Measurements from ENCODE around the gene RBMX2.
A peak's percentile ranks its signal among the peaks of the same experiment; 100 is the strongest.
"Not testable (repeated sequence)": the region's sequence is repeated elsewhere in the genome, so short reads cannot be mapped to it uniquely, and the experiment has no call there.

RBMX2 gene, protein sequence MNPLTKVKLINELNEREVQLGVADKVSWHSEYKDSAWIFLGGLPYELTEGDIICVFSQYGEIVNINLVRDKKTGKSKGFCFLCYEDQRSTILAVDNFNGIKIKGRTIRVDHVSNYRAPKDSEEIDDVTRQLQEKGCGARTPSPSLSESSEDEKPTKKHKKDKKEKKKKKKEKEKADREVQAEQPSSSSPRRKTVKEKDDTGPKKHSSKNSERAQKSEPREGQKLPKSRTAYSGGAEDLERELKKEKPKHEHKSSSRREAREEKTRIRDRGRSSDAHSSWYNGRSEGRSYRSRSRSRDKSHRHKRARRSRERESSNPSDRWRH

GRCh38 chrX:130401415-130402207, at the start of gene RBMX2:
Gene RBMX2 (plus strand): TSS chrX:130401987. CDS start chrX:130402033, 46 bp downstream.
- DNase-seq, result peak; percentile 10 to 51 (median 21)

- not testable (repeated sequence) for DNase-seq
These were observed 49.7 kb upstream of the RBMX2 start for GRCh38 chrX:130352050-130352449.

DNA sequence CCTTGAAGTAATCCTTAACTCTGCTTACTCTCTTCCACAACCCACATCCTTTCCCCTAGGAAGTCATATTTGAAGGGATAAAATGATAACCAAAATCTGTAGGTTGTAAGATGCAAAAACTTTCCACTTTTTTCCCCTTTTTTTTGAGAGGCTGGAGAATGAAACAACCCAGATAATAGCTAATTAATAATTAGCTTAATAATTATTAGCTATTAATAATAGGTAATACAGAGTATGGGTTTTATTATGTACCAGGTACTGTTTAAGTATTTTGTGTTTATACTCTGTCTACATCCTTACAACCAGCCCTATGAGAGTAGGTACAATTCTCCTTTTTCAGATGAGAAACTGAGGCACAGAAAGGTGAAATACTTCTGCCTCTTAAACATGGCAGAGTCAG, 25.7 kb upstream of the RBMX2 start:
- DNase-seq, result no peak

DNA sequence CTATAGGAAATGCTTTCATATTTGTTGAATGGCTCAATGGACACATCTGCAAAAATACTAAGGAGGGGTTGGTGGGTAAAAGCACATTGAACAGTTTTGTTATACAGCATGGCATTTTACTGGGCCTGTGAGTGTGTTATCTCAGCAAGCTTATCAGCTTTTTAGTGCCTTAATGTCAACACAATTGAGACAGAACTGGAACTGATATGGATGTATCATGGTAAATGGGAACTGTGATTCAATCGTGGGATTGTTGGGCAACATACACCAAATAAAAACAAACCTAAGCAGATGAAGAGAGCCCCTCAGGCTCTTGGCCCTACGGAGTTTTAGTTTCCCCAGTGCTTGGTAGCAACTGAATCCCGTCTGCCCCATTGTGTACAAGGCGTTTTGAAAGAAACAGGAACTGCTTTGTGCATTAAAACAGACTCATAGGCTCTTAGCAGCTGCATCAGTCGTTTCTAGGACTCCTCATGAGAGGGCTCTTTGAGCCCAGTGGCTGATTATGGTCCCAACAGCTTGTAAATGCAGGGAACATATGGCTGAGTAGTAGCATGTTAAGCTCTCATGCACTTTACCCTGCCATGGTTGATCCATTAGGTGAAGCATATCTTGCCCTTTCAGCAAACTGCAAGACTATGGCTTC, 23.6 kb upstream of the RBMX2 start:
- DNase-seq, result no peak

DNA sequence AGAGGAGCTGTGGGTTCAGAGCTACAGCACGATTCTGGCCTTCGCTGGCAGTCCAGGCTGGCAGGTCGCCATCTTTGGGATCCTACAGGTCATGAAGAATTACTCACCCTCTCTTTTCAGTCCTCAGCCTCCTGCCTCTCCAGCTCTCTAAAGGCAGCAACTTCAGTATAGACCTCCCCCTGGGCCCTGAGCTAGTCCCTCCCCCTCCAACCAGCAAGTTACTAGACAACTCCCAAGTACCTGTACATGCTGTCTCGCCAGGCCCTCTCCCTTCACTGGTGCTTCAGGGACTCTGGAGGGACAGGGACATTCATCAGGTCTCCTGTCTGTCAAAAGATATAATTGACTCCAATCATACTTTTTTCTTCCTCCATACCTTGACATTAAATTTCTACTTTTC, 16.3 kb upstream of the RBMX2 start, which contains the start of gene GPR119:
GPR119 (minus strand) TSS at position 155 of the 400 bp plus-strand sequence. CDS start 227 bp downstream, outside the sequence.
- DNase-seq, result no peak

DNA sequence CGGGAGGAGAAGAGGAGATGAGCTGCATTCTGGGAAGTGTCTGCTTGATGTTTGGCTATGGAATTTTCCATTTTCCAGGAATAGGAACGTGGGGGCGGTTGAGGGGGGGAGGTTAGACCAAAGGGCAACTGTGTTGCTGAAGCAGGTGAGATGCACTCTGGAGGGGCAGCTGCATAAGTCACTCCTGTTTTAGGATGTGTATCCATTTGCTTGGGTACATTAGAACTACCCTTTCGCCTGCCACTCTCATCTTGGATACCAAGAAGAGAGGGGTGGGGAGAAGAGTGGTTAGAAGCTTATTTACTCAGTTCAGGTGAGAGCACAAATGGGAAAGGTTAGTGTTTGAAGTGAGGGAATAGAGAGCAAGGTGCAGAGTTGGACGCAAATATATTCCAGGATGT, 15.4 kb upstream of the RBMX2 start:
- DNase-seq, result no peak

- no peak for DNase-seq
These were observed 8.2 kb upstream of the RBMX2 start for GRCh38 chrX:130393451-130394074.

GRCh38 chrX:130395341-130395740, 6.4 kb upstream of the RBMX2 start:
- DNase-seq, result no peak

- DNase-seq, result no peak
These were observed 459 bp downstream of the RBMX2 start for GRCh38 chrX:130402208-130402684.

DNA sequence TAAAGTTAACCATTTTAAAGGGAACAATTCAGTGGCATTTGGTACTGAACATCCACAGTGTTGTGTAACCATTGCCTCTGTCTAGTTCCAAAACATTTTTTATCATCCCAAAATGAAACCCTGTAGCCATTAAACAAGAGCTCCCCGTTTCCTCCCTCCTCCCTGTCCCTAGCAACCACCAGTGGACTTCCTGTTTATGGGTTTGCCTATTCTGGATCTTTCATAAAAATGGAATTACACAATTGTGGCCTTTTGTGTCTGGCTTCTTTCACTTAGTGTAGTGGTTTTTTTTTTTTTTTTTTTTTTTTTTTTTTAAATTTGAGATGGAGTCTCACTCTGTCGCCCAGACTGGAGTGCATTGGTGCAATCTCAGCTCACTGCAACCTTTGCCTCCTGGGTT, 11.6 kb downstream of the RBMX2 start:
- no peak for DNase-seq

GRCh38 chrX:130414800-130415199, 13.0 kb downstream of the RBMX2 start:
- no peak for DNase-seq

DNA sequence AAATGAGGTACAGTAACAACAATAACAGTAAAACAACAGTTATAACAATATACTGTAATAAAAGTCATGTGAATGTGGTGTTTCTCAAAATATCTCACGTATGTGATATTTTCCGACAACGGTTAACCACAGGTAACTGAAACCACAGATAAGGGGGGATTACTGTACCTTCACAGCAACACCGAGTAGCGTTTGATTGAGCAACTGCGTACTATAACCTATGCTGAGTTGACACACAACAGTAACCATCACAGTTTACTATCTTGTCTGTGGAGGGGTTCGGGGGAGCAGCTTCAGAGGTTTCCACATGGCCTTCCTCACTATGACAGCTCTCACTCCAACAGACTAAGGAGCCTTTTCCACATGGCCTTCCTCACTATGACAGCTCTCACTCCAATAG, 13.4 kb downstream of the RBMX2 start:
- DNase-seq, result no peak

DNA sequence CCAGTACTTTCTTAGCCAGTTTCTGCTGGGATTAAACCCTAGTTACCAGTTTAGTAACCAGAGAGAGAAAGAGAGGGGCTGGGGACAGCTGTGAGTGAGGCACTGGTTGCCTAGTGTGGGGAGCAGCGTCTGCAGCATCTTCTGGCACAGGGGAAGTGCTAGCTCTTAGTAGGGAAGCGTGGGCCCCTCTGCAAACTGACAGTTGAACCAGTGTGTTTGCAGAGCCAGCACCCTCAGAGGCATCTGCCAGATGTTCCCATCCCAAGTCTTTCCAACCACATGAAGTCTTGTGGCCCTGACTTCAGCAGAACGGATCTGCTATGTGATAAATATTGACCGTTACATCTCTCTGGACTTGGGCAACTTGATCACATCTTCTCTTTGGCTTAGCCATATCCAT, 15.0 kb downstream of the RBMX2 start:
- no peak for DNase-seq

- no peak for DNase-seq
These were observed 16.3 kb downstream of the RBMX2 start for GRCh38 chrX:130418066-130418465.

DNA sequence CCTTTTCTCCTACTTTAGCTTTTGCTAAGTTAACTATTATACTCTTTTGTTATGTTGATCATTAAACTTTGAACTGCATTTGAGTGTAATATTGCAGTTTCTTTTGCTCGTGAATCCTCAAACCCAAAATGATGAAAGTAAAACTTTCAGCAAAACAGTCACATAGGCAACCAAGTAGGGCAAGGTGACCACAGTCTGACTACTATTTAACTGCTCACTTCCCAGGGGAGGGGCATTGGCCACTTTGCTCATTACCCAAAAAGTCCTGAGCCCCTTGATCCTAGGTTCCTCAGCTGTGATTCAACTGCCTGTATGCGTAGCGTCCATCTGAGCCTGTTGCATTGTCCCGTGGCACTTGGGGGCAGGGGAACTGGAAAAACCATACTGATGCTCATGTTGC, 17.0 kb downstream of the RBMX2 start:
- DNase-seq, result no peak

- no peak for DNase-seq
These were observed 17.5 kb downstream of the RBMX2 start for GRCh38 chrX:130419263-130419662.

DNA sequence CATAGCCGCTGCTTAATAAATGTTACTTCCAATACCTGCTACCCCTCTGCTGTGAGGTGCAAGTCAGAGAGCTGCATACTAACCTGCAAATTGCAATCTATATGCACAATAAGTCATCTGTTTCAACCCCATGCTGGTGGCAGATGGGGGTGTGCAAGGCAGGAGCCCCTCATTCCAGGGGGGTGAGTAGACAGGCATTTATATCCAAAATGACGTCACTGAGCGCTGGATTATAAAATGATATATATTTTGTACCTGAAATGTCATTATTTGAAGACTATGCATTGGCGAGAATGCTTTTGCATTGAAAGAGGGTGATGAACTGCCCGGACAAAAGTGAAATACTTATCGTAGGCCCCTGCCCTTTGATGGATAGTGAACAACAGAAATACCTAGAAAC, 24.7 kb downstream of the RBMX2 start:
- no peak for DNase-seq

GRCh38 chrX:130429236-130429635, 27.4 kb downstream of the RBMX2 start:
- not testable (repeated sequence) for DNase-seq

DNA sequence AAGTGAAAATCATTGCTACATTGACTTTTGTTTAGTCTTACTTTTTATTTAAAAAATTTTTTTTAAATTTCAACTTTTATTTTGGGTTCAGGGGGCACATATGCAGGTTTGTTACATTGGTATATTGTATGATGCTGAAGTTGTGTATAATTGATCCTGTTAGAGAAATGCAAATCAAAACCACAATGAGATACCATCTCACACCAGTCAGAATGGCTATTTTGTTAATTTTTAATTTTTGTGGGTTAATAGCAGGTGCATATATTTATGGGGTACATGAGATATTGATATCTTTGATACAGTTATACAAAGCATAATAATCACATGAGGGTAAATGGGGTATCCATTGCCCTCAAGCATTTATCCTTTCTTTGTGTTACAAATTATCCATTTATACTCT, 34.1 kb downstream of the RBMX2 start:
- no peak for DNase-seq

DNA sequence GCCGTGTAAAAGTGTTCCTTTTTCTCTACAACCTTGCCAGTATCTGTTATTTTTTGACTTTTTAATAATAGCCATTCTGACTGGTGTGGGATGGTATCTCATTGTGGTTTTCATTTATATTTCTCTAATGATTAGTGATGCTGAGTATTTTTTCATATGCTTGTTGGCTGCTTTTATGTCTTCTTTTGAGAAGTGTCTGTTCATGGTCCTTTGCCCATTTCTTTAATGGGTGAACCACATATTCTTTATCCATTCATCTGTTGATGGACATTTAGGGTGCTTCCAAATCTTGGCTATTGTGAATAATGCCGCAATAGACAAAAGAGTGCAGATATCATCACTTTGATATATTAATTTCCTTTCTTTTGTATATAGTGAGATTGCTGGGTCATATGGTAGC, 36.2 kb downstream of the RBMX2 start:
- not testable (repeated sequence) for DNase-seq

DNA sequence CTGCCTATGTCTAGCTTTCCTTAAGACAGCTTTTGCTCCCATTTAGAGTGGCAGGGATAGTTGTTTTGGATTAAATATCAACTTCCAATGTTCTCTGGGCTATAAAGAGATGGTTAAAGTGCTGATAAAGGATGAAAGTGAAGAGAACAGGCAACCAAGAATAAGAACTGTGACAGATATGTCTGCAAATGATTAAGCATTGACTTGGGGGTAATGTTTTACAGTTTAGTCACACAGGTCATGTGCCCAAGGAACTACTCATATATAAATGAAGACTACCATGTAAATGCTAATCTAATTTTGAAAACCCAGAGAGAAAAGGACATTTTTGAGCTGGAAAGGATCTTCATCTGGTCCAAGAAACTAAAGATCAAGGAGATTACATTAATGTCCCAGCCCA, 42.1 kb downstream of the RBMX2 start:
- DNase-seq, result no peak

DNA sequence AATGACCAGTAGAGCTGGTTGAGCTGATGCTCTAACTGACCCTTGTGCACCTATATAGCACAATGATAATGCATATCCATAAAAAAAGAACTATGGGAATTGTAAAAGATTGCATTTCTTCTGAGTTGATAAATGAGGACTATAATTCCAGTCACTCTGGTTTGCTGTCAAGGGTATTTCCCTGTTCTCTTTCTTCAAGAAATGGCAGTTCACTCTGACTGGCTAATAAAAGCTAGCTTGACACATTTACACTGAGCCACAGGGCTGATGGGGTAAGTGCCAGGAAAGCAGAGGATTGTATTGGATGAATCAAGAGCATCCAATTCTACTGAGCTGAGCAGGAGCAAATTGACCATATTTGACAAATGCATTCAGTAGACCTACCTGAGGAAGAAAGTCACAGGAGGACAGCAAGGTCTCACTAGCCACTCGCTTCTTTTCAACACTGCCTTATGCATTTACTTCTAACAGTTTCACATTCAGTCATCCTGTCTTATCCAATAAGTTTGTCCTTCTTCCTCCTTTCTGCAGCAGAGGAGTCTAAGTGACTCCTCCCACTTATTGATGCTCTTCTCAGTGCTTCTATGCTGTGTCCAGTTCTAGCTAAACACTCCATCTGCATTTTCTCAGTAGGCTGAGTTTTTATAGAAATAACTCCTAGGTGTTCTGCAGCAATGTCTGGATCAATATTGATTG, 43.0 kb downstream of the RBMX2 start:
- DNase-seq, result no peak
